GM10248 (cell line): ENCODE data around the gene TGFBR3.
"Not testable (repeated sequence)": the region's sequence is repeated elsewhere in the genome, so short reads cannot be mapped to it uniquely, and the experiment has no call there.

ENCODE experiments used
- CTCF ChIA-PET: fragments of 300-600 bp; sonication (Branson Sonifier 250); formaldehyde crosslinking; extraction: SDS; loops from one replicate; lab custom pipeline; 2021; ENCODE audit warnings: antibody characterized with exemption; lab: Yijun Ruan, JAX
- POLR2A ChIA-PET: fragments of 350-650 bp; sonication (Branson Sonifier 250); formaldehyde crosslinking; extraction: SDS; loops from one replicate; lab custom pipeline; 2020; ENCODE audit warnings: antibody characterized with exemption; lab: Yijun Ruan, JAX
- DNase-seq: peaks from one replicate; pipeline ENCODE4 v3.0.0; 2012; ENCODE audit errors: extremely low spot score
- TF ChIP-seq, protein P1 (sequence below): IDR thresholded peaks from 2 replicates; pipeline ENCODE4 v1.5.1; 2012; ENCODE audit warnings: mild to moderate bottlenecking, low read depth; ENCODE audit errors: extremely low read depth, missing control alignments, control extremely low read depth

TGFBR3 gene

DNA sequence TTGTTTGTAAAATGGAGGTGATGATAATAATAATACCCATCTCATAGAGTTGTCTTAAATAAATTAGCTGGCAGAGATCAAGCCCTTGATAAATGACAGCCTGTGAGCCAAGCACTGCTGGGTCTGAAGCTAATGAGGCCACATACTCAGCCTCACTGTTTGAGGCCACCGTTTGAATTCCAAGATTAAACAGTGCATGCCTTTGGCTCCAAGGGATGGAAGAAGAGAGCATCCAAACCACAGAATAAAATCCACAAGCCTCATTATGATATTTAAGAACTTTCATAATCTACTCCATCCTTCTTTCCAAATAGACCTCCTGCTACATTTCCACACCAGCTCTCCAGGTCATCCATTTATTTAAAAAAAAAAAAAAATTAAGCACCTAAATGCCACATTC lies 29.0 kb downstream of the TGFBR3 start:
- POLR2A ChIA-PET = no interaction called here
- TF ChIP-seq, protein P1, sequence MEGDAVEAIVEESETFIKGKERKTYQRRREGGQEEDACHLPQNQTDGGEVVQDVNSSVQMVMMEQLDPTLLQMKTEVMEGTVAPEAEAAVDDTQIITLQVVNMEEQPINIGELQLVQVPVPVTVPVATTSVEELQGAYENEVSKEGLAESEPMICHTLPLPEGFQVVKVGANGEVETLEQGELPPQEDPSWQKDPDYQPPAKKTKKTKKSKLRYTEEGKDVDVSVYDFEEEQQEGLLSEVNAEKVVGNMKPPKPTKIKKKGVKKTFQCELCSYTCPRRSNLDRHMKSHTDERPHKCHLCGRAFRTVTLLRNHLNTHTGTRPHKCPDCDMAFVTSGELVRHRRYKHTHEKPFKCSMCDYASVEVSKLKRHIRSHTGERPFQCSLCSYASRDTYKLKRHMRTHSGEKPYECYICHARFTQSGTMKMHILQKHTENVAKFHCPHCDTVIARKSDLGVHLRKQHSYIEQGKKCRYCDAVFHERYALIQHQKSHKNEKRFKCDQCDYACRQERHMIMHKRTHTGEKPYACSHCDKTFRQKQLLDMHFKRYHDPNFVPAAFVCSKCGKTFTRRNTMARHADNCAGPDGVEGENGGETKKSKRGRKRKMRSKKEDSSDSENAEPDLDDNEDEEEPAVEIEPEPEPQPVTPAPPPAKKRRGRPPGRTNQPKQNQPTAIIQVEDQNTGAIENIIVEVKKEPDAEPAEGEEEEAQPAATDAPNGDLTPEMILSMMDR = no peak
- DNase-seq = no peak
- CTCF ChIA-PET = interaction anchor here (1.1 to 2.2 kb wide), 4 partner anchors 11 to 27 kb away, joined by 5 to 7 read pairs (median 5); no protein-coding TSS in a partner anchor

DNA sequence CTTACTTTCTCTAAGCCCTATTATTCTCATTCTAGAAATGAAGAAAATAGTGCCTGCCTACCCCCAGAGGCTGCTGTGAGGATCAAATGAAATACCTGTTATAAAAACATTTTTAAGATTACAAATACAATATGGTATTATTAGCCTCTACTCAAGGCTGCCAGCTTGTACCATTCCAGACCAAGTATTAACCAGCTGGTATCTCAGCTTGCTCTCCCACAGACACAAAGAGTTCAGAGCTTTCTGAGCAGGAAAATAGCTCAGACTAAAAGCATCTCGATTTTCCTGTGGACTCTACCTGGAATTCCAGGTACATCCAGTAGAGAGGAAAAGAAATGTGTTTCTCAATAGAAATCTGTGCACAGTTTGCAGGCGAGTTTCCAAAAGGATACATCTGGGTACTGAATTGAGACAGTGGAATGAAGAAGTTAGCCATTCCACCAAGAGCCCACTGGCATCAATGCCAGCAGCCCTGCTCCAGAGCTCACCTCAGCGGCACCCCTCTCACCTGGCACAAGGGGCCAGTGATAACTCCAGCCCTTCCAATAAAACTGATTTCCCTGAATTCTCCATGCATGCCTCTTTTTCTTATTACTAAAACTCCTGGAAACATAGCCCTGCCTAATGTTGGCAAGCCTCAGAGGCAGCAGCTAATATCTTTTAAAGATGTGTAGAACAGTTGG lies 31.0 kb downstream of the TGFBR3 start:
- ChIA-PET POLR2A (no interaction called here), CTCF (interaction anchor here (0.7 to 1.9 kb wide), 3 partner anchors 10 to 17 kb away, joined by 4 to 5 read pairs (median 4); no protein-coding TSS in a partner anchor)
- TF ChIP-seq, protein P1 = no peak
- no peak for DNase-seq

DNA sequence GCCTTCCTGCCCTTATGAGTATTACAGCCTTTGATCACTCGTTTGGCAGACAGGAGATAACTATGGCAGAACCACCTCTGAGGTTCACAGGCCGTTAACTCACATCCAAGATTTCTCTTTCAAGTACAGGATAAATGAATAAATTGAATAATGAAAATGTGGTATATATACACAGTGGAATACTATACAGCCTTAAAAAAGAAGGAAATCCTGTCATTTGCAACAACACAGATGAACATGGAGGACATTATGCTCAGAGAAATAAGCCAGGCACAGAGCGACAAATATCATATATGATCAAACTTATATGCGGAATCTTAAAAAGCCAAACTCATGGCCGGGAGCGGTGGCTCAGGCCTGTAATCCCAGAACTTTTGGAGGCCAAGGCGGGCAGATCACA lies 32.6 kb downstream of the TGFBR3 start:
- DNase-seq = no peak
- ChIA-PET CTCF (interaction anchor here (1.3 kb wide), 1 partner anchor 30 kb away, joined by 3 read pairs; no protein-coding TSS in a partner anchor), POLR2A (no interaction called here)
- TF ChIP-seq, protein P1 = no peak

DNA sequence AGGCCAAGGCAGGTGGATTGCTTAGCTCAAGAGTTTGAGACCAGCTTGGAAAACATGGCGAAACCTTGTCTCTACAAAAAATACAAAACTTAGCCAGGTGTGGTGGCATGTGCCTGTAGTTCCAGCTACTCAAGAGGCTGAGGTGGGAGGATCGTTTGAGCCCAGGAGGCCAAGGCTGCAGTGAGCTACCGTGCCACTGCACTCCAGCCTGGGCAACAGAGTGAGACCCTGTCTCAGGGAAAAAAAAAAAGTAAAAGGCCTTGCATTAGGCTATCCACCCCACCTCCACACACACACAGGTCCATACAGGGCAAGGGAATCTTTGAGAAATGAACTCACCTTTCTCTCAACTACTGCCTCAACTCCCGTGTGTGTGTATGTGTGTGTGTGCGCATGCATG lies 33.9 kb downstream of the TGFBR3 start:
- POLR2A ChIA-PET, DNase-seq: not testable (repeated sequence)
- CTCF ChIA-PET = interaction anchor here (0.9 to 1.8 kb wide), 5 partner anchors 8 to 42 kb away, joined by 3 to 6 read pairs (median 4); no protein-coding TSS in a partner anchor

DNA sequence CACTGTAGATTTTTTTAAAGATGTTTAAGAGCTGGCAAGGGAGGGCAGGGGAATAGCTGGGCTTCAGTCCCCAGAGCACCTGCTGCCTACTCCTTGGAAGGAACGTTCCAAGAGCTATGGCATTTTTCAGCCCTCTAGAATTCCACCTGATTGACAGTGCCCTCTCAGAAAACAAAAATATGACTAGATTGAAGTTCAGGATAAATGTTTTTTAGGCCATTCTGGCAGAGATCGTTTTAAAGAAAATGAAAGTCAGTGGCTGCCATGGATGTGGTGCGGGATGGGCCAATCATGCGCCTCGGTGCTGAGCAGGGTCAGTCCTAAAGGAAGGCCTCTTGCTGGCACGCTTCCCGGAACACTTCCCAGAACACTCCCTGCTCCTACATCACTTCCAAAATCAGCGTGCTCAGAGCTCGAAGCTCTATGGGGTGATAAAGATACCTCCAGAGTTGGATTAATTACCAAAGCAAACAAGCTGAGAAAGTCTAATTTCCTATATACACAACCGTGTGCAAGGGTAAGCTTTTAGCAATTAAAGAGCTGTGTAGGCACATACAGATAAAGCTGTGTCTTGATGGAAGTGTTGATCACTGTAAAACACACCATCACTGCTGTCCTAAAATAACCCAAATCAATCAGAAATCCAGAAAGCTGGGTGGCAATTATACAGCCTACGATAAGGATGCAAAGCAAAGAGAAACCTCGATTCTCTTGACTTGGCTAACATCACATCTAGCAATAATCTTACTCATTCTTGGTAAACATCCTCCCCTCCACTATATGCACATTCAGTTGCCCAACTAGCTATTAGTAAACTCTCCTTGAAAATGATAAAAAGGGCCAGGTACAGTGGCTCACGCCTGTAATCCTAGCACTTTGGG lies 34.6 kb downstream of the TGFBR3 start:
- POLR2A ChIA-PET = no interaction called here
- no peak for DNase-seq
- CTCF ChIA-PET = interaction anchor here (0.9 to 1.8 kb wide), 5 partner anchors 9 to 41 kb away, joined by 3 to 6 read pairs (median 4); no protein-coding TSS in a partner anchor
- TF ChIP-seq, protein P1 = no peak

DNA sequence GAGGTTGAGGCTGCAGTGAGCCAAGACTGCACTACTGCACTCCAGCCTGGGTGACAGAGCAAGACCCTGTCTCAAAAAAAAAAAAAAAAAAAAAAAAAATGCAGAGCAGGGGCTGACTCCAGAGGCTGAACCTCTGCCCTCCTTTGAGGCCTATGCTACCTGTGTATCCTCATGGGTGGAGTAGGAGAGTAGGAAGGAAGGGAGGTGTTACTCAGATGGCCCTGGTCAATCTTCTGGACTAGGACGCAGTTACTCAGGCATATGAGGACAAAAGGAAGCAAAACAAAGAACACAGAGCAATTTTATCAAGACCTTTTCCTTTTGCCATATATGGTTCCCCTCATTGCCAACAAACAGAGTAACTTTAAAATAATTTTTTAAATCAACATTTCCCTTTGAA lies 35.2 kb downstream of the TGFBR3 start:
- TF ChIP-seq, protein P1 = no peak
- no peak for DNase-seq
- POLR2A ChIA-PET = no interaction called here
- CTCF ChIA-PET = interaction anchor here (1.3 kb wide), 1 partner anchor 9 kb away, joined by 4 read pairs; no protein-coding TSS in a partner anchor
